NK-92 treated with Interleukin-12 subunit alpha and Interleukin-12 subunit beta, amount 100 ng/mL, for 24 hours (cell line): Measurements from ENCODE around the gene TSPAN4.

Experiments
- DNase-seq: peaks from one replicate; lab custom pipeline; 2025; lab: John Stamatoyannopoulos, UW

The TSPAN4 gene

DNA sequence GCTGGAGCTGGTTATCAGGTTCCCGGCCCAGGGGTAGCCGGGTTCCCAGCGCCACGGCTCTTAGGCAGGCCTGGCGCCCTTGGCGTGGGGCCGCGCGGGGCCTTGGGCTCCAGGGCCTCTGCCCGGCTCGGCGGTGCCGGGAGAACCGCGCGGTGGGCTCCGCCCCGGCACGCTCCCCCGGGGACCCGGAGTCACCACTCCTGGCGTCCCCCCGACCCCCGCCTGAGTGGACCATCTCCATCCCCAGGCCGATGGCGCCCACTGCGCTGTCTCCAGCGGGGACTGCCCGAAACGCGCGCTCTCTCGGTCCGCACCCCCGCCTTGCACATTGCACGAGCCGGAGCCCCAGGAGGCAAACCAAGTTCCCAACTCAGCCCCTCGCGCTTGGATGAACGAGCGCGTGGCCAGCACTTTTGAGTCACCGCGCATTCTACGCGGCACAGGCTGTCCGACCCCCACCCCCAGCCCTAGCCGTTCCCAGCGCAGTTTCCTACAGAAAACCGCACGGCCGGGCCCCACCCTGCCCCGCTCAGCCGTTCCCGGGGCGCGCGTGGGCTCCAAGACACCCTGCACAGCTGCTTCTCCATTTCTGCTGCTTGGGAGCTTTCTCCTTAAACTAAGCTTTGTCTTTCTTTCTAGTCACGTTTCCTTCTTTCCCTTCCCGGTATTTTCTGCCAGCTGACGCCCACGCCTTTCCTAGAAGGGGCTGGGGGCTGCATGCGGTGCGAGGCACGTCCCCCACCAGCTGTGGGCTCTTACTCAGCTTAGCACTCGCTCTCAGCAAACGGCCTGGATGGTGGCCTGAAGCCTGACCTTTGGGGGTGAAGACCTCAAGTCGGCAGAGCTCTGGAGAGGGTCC, 68.6 kb downstream of the TSPAN4 start:
- no peak for DNase-seq

DNA sequence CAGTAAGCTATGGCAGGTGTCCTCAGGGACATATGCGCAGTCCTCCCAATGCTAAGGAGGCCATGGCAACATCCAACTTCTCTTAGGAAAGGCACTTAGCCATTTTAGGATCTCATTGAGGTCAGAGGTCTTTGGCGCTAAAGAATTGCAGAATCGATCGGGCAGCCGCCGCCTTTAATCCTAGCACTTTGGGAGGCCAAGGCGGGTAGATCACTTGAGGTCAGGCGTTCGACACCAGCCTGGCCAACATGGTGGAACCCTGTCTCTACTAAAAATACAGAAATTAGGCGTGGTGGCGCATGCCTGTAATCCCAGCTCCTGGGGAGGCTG, 69.2 kb downstream of the TSPAN4 start:
- DNase-seq, result no peak

DNA sequence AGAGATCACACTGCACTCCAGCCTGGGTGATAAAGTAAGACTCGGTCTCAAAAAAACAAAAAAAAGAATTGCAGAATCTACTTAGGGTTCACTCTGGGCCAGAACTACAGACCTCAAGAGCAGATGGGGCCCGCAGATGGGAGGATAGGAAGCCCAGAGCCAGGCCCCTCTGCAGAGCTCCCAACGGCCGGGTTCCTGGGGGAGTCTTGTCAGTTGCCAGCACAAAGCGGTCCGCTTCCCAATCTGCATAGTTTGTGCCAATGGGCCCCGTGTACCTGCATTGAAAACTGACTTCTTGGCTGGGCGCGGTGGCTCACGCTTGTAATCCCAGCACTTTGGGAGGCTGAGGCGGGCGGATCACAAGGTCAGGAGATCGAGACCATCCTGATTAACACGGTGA, 69.6 kb downstream of the TSPAN4 start:
- DNase-seq, result no peak

DNA sequence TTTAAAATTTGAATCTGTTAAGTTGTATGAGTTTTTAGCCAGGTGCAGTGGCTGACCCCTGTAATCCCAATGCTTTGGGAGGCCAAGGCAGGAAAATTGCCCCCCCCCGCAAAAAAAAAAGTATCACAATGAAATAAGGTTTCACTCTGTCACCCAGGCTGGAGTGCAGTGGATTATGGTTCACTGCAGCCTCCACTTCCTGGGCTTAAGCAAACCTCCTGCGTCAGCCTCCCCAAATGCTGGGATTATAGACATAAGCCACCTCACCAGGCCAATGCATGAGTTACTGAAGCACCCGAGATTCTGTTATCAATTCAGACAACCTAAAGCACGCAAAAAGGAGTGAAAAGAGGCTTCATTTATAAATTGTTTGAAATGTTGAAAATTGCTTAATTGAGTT, 70.4 kb downstream of the TSPAN4 start:
- DNase-seq, result no peak

DNA sequence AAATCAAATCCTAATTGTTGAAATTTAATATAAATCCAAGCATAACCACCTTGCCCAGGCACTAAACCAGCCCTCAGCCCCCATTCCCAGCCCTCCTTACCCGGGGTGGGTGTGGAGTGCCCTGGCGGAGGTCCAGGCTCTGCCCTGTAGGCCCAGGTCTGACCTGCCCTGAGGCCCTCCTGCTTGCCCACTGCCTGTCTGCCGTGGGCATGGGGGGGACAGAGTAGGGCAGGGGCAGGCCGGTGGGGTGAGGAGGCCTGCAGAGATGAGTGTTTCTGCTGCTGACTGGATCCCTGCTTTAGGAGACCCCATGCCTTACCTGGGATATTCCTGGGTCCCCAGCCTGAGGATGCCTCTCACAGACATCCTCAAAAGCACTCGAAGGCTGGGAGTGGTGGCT, 71.6 kb downstream of the TSPAN4 start:
- no peak for DNase-seq

DNA sequence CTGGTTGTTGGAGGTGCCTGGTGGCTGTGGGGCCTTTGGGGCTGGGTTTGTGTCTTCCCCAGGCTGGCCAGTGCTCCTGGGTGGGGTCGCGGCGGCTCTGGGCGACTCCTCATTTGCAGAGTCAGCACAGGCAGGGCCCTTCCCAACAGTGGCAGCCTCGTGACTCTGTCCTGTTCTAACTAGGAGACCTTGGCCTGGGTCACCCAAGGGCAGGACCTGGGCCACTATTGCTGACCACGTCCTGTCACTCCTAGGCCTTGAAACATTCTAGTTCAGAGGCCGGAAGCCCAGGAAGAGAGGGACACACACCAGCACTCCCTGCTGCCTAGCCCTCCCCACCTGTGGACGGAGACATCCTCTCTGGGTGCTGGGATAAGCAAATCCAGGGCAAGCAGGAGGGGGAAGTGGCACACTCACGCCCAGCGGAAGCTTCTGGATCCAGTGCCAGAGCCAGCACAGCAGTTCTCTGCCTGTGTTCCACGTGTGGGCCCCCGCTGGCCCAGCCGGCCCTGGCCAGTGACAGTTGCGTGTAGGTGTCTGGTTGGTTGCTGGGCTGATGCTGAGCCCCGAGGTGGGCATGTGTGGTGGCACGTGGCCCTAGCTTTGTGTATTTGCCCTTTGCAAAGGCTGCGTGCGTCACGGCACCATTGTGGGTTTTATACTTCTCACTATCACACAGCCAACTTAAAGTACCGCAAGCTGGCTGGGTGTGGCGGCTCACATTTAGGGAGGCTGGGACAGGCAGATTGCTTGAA, 72.3 kb downstream of the TSPAN4 start:
- DNase-seq, result no peak
